T-helper 9 cell (primary cell): Measurements from ENCODE around the gene HSPBP1.
"Not testable (repeated sequence)": the region's sequence is repeated elsewhere in the genome, so short reads cannot be mapped to it uniquely, and the experiment has no call there.

Experiments
- DNase-seq: peaks from one replicate; pipeline ENCODE4 v3.0.0-alpha.2; 2020
- total RNA-seq, 2 donors: gene quantifications; one replicate each; lab custom pipeline; 2026; lab: John Stamatoyannopoulos, UW

Gene HSPBP1, protein sequence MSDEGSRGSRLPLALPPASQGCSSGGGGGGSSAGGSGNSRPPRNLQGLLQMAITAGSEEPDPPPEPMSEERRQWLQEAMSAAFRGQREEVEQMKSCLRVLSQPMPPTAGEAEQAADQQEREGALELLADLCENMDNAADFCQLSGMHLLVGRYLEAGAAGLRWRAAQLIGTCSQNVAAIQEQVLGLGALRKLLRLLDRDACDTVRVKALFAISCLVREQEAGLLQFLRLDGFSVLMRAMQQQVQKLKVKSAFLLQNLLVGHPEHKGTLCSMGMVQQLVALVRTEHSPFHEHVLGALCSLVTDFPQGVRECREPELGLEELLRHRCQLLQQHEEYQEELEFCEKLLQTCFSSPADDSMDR
- total RNA-seq = 11.3 to 21.9 reads per million in 2 donors

DNA sequence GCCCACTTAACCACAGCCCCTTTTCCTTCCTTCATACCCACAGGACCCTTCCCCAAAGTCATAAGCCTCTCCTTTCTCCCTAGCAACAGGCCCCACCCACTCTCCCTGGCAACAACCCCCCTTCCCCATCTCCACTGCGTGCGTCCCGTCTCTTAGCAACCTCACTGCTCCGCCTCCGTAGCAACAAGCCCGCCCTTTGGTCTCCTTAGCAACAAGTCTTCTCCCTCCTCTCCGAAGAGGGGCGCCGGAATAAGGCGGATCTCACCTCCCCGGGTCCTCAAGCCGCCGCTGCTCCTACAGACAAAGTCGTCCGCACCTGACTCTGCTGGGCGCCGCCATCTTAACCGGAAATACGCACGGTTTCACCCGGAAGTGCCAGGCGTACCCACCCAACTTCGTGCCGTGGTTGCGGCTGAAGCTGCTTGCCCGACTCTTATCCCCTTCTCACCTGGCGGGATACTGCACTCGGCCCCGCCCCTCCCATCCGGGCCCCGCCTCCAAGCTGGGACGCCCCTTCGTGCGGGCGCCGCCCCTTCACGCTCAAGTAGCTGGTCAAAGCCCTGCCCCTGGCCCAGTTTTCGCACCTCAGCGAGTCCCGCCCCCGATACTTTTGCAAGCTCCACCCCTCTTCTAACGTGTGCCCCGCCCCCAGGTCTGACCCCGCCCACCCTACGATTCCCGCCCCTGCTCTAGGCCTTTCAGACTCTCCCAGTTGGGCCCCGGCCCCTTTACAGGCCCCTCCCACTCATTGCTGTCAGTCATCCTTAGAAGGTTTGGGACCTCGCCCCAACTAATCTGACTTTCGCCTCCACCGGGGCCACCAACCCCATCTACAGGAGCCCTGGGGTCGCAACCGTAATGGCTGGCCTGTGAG lies at the start of gene HSPBP1:
Gene HSPBP1 (minus strand): TSS at position 341 of the 874 bp plus-strand sequence. CDS start 502 bp downstream, outside the sequence.
- peak; percentile 92 for DNase-seq

DNA sequence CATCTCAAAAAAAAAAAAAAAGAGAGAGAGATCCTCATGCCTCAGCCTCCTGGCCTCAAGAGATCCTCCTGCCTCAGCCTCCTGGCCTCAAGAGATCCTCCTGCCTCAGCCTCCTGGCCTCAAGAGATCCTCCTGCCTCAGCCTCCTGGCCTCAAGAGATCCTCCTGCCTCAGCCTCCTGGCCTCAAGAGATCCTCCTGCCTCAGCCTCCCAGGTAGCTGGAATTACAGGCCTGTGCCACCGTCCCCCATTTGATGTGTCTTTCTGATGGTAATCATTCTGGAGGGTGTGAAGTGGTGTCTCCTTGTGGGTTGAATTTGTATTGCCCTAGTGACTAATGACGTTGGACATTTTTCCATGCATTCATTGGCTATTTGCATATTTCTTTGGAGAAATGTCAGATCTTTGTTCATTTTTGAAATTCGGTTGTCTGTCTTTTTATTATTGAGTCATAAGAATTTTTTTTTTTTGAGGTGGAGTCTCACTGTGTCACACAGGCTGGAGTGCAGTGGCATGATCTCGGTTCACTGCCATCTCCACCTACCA lies 48.9 kb upstream of the HSPBP1 start:
- not testable (repeated sequence) for DNase-seq

DNA sequence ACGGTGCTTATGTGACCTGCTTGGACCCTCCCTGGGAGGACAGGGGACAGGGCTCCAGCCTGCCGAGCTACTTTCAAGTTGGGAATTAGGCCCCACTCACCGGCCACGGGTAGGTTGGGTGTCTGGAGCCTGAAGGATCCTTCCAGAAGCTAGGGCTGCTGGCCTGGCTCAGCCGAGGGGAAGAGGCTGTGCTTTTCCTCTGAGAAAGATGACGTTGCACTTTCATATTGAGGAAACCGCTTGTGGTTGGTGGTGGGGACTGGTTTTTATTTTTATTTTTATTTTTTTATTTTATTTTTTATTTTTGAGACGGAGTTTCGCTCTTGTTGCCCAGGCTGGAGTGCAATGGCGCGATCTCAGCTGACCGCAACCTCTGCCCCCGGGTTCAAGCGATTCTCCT lies 45.3 kb upstream of the HSPBP1 start, which contains the start of gene TMEM150B:
Gene TMEM150B (minus strand): TSS at position 170 of the 400 bp plus-strand sequence. CDS start 4,305 bp downstream, outside the sequence.
- DNase-seq = no peak

DNA sequence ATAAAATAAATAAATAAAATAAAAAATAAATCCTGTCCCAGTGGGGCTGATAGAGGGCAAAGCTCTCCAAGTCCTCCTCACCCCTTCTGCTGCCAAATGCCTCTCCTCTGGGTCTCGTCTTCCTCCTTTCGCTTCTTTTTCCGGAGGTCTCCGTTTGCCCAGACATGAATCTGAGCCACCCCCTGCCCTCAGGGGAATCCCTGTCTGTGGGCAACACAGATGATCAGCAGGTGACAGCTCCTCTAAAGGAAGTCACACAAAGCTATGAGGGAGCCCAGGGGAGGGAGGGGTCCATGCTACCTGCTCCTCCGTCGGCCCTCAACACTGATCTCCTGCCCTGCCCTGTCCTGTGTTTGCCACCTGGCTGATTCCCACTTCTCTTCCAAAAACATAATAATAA lies 44.8 kb upstream of the HSPBP1 start:
- no peak for DNase-seq

DNA sequence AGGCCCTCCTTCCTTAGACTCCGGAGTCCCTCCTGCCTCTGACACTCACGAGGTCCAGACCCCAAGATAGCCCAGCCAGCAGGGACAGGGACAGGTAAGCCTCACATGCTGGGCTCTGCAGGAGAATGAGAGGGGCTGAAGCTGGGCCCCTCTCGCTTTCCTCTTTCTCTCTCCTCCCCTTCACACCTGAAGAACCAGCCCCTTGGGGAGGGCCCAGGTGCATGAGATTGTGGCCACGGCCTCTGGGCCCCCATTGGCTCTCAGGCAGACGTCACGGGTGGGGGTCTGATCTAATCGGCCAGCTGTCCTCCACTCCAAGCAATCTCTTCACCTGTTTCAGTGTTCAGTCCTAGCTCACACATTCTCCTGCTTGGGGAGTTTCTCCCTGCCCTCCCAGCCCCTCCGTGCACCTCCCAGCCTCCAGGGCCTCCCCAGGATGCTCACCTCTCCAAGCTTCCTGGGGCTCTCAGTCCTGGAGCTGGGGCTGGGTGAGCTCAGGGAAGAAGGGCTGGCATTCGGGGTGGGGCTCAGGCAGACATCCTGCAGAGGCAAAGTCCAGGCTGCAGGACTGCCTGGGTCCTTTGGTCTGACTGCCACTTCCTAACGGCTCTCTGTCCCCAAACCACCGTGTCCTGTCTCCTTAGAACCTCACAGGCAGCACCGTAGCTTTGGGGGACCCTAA lies 42.4 kb upstream of the HSPBP1 start:
- no peak for DNase-seq

DNA sequence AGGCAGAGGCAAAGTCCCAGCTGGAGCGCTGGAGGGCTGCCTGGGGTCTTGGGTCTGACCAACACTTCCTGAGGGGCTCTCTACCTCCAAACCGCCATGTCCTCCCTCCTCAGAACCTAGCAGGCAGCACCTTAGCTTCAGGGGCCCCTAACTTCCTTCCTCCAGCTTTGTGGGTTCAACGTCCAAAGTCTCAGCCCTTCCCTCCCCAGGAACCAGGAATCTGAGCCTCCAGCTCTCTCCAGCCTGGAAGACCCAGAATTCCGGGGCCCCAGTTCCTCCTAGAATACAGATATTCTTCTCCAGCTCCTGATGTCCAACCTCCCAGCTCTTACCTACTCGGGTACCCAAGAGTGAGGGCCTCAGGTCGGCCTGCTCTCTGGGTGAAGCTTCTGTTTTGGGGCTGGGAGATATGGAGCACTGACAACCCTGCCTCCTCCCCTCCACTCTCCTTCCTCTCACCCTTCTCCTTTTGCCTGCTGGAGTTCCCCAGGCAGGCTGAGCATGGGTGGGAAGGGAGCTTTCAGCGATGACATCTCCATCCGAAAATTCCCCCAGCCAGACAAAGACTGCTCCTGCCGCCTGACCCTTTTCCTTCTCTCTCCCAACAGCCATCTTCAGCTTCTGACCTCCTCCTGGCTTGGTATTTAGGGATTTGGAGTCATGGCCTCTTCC lies 41.7 kb upstream of the HSPBP1 start:
- no peak for DNase-seq

DNA sequence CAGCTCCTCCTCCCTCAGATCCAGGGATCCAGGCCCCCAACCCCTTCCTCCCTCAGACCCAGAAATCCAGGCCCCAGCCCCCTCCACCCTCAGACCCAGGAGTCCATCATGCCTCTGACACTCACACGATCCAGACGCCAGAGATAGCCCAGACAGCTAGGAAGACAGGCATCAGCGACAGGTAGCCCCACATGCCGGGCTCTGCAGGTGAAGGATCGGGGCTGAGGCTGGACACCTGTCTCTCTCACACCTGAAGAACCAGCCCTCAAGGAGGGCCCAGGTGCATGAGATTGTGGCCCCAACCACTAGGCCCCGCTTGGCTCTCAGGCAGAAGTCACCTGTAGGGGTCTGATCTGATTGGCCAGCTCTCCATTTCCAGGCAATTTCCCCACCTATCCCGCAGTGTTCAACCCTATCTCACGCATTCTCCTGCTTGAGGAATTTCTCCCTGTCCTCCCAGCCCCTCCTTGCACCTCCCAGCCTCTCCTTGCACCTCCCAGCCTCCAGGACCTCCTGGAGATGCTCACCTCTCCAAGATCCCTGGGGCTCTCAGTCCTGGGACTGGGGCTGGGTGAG lies 41.0 kb upstream of the HSPBP1 start:
- no peak for DNase-seq

DNA sequence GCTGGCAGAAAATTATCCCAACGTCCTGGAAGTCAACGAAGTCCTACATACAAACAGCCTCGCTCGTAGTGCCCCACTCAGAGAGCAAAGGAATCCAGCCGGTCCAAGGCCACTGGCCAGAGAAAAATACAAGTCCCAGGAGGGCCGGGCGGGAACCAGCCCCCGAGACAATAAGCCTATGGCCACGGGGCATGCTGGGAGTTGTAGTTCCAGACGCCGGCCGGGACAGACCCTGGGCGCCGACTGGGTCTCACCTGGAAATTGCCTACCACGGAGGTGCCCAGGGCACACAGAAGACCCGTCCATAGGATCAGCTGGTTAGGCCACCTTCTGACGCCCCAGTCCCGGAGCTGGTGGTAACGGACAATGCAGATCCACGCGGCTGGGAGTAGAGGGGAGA lies 39.9 kb upstream of the HSPBP1 start:
- no peak for DNase-seq

DNA sequence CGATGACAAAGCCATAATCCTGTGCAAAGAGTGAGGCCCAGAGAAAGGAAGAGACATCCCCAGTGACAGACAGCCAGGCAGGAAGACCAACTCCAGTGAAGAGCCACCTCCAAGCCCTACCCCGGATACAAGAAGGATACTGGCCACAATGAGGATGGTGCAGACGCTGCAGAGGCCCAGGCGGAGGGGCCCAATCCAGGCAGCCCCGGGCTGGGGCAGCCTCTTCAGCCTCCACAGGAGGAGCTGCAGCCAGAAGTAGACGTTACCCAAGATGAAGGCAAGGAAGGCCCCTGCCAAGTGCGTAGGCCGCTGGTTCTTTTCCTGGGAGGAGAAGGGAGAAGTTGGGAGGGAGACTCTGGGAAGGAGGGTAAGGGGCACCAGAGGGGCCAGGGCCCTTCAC lies 36.7 kb upstream of the HSPBP1 start:
- DNase-seq = no peak

DNA sequence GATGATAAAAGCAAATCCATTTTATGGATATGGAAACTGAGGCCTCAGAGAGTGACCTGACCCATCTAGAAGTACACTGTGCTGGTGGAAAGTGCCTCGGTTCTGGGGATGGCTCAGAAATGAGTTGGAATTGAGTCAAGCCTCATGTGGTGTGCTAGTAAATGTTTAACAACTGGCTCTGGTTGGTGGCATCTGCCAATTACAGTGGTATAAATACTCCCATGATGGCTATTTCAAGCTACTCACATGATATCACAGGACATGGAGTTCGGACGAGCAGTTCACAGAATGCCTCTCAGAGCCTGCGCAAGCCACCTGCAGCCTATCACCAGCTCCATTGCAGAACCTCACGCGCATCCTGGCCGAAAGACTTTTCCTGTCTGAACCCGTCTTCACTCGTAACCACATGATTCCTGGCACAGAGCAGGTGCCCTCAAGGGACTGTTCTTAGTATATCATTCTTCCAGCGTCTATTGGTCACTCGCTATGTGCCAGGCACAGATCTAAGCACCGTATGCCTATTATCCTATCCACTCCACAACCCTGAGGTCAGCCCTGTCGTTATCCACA lies 36.1 kb upstream of the HSPBP1 start:
- DNase-seq = no peak

DNA sequence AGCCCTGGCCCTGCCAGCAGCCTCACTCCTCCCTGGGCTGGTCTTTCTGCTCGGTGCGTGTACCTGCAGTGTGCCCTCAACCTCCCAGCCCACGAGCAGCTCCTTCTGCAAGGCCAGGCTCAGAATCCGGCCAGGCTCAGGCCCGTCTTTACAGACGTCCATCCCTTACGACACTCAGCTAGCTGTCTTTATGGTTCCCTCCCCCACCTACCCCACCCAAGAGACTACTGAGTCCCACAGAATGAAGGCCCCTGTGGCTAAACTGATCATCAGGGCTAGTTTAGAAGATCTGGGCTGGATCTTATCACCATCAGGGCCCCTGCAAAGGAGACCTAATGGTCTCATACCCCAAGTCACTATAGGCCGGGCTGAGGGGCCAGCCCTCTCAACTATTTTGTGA lies 34.5 kb upstream of the HSPBP1 start:
- no peak for DNase-seq

DNA sequence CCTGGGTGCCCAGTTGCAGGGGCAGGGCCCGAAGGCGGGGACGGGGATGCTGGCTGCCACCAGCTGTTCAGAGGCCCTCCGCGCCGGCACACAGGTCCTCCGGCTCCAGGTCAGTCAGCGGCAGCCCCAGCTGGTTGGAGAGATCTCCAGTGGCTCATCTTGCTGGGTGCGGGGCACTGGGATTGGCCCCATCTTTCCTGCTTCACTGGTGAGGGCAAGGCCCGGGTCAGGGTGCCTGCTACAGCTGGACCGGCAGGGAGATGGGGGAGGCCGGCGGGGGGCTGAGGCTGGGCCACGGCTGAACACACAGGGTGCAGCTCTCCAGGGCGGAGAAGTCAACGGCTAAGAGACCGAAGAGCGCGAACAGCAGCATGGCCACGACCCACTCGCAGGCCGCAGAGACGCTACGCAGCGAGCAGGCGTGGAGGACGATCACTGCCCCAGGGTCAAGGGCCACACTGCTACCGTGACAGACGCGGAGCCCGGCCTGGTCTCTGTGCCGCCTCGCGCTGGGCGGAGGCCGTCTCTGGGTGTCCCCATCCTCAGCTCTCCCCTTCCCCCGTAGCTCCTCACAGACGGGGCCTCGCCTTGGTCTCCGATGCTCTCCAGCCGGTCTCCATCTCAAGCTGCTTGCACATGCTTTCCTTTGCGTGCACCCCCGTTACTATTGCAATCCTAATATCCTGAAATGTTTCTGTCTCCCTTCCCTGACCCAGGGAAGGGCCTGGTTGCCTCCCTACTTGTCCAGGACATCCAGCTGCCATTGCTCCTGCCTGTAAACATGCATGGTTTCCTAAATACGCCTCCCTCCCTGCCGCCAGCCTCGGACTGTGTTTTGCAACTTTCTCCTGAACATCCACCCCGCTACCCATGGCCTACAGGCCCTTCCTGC lies 33.0 kb upstream of the HSPBP1 start:
- DNase-seq = no peak

DNA sequence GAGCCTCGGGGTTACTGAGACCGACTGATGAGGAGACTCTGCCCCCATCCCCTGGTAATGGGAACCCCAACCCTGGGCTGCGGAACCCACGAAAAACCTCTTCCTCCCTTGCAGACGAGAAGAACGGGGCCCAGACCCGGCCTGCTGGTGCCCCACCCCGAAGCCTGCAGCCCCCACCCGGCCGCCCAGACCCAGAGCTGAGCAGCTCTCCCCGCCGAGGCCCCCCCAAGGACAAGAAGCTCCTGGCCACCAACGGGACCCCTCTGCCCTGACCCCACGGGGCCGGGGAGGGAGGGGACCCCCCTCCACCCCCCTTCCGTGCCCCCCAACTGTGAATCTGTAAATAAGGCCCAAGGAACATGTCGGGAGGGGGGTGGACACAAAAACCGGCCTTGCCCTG lies 31.9 kb upstream of the HSPBP1 start:
- DNase-seq = no peak

DNA sequence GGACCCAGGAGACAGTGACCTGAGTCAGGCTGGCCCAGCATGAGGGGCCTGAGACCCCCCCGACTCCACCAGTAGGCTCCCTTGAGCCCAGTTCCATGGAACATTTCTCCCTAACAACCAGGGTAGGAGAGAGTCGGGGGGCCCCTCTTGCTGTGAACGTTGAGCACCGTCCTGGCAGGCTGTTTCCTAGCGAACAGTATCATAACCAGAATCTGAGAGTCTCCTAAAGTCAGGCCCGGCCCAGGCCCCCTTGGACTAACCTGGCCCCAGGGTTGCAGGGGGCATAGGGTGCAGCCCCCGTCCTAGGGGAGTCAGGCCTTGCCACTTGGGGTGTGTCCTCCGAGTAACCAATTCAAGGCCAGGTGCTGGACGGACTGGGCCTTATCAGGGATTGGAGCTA lies 31.5 kb upstream of the HSPBP1 start:
- no peak for DNase-seq

DNA sequence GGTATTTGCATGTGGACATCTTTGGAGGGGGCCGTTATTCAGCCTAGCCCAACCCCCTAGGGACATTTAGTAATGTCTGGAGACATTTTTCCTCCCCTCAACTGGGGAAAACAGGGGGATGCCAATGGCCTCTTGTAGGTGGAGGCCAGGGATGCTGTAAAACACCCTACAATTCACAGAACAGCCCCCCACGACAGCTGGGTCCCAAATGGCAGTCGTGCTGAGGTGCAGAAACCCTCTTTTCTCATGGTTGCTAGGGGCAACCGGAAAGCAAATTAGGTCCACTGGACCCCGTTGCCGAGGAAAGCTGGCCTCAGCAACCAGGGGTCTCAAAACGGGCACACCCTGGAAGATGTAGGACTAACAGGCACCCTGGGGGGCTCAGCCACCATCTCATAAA lies 30.6 kb upstream of the HSPBP1 start:
- DNase-seq = no peak

DNA sequence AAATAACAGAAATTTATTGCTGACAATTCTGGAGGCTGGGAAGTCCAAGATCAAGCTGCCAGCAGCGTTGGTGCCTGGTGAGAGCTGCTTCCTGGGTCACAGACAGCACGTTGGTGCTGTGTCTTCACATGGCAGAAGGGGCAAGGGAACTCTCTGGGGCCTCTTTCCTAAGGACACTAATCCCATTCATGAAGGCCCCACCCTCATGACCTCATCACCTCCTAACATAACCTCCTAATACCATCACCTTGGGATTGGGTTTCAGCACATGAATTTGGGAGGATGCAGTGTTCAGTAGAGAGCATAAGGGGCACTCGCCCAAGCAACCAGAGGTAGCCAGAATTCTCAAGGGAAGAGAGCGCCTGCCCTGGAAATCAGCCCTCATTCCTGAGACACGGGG lies 29.5 kb upstream of the HSPBP1 start:
- no peak for DNase-seq

DNA sequence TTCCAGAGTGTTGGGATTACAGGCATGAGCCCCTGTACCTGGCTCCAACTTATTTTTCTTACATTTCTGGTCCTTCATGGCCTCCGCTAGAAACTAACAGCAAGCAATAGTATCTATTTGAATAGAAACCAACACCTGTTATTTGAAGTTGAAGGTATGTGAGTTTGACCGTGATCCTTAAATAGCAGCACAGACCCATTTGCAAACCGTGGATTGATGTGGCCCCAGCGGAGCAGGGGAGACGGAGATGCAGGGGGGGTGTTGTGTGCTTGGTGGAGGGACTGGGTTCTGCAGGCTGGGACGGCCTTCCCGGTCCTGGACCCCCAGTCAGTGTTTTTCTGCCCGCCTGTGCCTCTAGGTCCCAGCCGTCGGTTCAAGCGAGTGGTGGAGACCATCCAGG lies 28.4 kb upstream of the HSPBP1 start:
- DNase-seq = no peak

DNA sequence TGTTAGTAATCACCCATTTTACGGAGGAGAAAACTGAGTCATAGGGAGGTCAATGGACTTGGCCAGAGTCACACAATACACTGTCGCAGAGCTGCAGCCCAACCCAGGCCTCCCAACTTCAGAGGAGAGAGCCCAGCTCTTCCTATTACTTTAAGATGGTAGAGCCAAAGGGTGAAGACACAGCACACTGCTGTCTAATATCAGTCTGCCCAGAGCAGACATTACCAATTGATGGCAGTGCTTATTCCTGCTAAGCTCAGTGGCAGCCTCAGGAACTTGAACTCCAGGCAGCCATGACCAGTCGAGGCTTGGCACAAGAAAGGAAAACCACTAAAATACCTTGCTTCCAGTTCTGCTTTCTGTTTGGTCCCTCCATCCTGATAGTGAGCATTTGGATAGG lies 26.8 kb upstream of the HSPBP1 start:
- DNase-seq = no peak

DNA sequence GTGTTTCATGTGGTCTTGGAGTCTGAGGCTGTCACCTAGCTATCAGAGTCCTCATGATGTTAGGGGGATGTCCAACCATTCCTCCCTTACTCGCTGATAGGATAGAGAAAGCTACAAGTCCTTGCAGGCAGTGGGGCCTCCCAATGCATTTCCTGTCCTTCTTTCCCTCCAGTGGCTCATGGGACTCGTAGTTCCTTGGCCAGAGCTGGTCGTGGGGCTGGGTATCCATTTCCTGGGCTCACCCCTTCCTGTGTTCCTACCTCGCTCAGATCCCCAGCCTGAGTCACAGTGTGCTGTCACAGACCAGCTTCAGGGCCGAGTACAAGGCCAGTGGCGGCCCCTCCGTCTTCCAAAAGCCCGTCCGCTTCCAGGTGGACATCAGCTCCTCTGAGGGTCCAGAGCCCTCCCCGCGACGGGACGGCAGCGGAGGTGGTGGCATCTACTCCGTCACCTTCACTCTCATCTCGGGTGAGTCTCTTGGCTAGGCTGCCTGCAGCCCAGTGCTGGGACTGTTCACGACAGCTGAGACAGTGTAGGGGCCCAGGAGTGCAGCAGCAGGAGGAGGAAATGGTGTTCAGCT lies 26.2 kb upstream of the HSPBP1 start:
- DNase-seq = no peak

DNA sequence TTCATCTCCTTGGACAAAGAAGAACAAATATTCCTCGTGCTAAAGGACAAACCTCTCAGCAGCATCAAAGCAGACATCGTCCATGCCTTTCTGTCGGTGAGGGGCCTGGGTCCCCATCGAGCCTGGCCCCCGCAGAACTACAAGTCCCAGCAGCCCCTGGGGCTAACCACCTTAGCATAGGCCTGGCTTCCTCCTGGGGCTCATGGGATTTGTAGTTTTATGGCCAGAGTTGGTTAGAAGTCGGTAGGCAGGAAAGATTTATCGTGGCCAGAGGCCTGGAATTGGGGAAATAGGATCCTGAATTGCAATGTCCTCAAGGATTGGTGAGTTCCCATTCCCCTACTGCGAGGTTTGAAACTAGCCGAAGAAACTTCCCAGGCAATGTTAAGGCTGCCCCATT lies 25.6 kb upstream of the HSPBP1 start:
- peak; percentile 45 for DNase-seq
